ENCODE data around the gene SLC17A9. TPM values are rescaled to one million over a fixed set of nuclear protein-coding genes. Genes with fewer than 3 reads are reported as not detected.
"Not testable (repeated sequence)": the region's sequence is repeated elsewhere in the genome, so short reads cannot be mapped to it uniquely, and the experiment has no call there.

SLC17A9 gene
- total RNA-seq, 1 donor = 2.0 TPM

DNA sequence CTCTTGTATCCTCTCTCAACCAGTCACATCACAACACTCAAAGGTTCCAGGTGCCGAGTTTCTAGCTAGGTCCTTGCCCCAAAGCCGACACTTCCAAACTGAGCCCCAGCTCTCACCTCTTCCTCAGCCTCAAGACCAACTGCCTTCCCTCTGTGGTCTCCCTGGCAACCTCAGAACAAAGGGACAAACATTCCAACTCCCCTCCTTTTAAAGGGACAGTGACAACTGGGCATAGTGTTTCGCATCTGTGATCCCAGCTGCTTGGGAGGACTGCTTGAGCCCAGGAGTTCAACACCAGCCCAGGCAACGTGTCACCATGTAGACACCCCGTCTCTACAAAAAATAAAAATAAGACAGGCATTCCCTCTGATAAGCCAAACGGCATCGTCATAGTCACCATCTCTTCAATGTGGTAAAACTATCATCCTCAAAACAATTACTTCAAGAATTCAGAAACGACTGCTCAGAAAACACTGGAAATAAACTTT lies 37.5 kb upstream of the SLC17A9 start:
- Histone ChIP-seq H3K4me3 (ENCODE audit: low read length) (no peak overlapping the region), H3K4me1 (ENCODE audit: insufficient read depth, low read length) (peaks cover 59% of the 10 kb centered on the region), H3K9me3 (ENCODE audit: low read depth, low read length) (no peaks in the 10 kb centered on the region), H3K27me3 (ENCODE audit: insufficient read depth, low read length) (no peaks in the 10 kb centered on the region)

DNA sequence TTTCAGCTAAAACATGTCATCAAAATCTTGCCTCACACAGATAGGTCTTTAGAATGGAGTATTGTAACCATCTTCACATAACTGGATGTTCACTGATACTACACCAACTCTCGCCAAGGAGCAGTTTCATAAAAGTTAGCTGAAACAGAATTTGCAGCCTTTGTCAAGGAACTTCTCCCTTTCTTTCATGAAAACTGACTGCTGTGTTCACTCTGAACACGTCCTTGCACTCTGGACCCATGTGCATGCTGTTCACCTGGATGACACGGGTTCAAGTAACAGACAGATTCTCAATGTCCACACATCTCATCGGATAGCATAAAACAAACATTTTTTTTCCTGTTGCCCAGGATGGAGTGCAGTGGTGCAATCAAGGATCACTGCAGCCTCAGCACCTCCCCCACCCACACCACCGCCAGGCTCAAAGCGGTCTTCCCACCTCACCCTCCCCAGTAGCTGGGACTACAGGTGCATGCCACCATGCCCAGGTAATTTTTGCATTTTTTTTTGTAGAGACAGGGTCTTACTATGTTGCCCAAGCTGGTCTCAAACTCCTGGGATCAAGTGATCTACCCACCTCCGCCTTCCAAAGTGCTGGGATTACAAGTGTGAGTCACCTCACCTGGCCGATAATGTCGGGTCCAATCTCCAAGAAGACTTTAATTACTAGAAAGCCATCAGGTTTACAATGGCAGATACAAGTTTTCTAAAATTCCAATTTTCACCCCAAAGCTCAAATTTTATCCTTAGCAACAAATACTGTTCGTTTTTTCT lies 35.6 kb upstream of the SLC17A9 start:
- no peak overlapping the region for H3K4me3 ChIP-seq (ENCODE audit: low read length)
- H3K27me3 ChIP-seq (ENCODE audit: insufficient read depth, low read length) = no peaks in the 10 kb centered on the region
- peaks cover 76% of the 10 kb centered on the region for H3K4me1 ChIP-seq (ENCODE audit: insufficient read depth, low read length)
- no peaks in the 10 kb centered on the region for H3K9me3 ChIP-seq (ENCODE audit: low read depth, low read length)

DNA sequence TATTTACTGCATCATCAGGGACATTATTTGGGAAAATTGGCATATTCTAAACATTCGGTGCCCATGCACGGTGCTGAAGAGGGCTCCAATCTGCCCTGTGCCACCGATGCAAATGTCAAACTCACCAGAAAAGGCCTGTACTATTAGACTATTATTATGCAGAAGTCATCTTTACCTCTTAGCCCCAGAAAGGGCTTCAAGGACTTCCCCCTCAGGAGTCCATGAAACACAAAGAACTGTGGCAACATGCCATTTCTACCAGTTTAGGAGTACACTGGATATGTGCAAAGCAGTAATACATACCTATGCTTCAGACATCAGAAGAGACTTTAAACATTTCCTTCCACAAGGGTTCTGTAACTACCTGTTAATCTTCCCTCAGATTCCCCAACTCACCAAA lies 34.8 kb upstream of the SLC17A9 start:
- Histone ChIP-seq H3K27me3 (ENCODE audit: insufficient read depth, low read length) (no peaks in the 10 kb centered on the region), H3K4me3 (ENCODE audit: low read length) (no peak overlapping the region), H3K4me1 (ENCODE audit: insufficient read depth, low read length) (peaks cover 83% of the 10 kb centered on the region), H3K9me3 (ENCODE audit: low read depth, low read length) (no peaks in the 10 kb centered on the region)

DNA sequence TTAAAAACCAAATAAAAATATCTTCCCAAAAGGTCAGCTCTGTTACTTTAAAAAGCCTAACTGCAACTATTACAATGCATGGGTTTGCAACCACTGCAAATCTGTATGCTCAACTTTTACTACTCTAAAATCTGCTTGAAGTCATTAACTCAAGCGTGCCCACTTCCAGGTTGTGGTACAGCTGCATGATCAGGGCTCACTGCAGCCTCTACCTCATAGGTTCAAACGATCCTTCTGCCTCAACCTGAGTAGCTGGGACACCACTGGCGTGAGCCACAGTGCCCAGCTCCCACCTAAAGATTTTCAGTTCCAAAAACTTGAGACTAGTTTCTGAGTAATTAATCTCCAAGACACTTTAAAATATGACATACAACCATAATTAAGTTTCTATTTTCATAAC lies 34.4 kb upstream of the SLC17A9 start:
- Histone ChIP-seq H3K27me3 (ENCODE audit: insufficient read depth, low read length) (no peaks in the 10 kb centered on the region), H3K4me3 (ENCODE audit: low read length) (no peak overlapping the region), H3K9me3 (ENCODE audit: low read depth, low read length) (no peaks in the 10 kb centered on the region), H3K4me1 (ENCODE audit: insufficient read depth, low read length) (peaks cover 87% of the 10 kb centered on the region)

DNA sequence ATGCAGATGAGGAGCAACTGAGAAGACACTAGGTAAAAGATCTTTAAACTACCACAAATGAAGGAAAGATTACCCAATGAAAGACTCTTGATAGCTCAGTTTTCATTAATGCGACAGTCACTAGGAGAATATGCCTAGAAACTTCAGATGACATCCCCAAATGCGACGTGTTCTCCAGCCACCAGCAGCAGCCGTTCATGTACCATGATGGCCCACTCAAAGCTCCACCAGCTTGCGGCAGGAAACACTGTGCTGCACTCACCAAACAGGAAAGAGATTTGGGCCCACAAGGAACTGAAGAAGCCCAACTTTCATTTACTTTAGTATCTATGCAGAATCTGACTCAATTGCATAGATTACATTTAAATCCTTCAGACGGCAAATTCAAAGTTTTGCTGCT lies 33.7 kb upstream of the SLC17A9 start:
- Histone ChIP-seq H3K4me1 (ENCODE audit: insufficient read depth, low read length) (peaks cover 85% of the 10 kb centered on the region), H3K27me3 (ENCODE audit: insufficient read depth, low read length) (no peaks in the 10 kb centered on the region), H3K4me3 (ENCODE audit: low read length) (no peak overlapping the region), H3K9me3 (ENCODE audit: low read depth, low read length) (no peaks in the 10 kb centered on the region)

DNA sequence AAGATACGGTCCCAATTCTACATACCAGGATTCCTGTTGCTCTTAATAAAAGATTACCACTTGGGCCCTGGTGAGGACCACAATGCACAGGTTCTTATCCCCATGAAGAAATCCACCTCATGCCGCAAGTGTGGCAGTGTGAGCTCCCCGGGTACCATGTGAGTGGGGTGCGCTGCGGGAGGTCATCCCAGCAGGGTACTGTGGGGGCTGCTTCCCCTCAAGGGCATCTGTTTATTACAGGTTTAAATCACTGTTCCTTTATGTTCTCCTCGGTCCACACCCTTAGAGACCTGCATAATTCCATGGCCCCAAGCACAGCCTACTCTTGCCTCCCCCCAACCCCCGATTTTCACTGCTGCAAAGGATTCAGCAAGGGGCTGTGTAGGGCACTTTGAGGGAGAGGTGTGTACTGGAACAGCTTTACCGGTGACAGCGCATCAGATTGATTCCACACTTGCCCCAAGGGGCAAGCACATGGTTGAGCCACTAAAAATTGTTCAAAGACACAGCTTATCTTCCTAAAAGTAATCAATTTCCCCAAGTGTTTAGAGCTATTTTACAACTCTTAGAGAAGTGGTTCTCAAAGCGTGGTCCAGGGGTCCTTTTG lies 32.4 kb upstream of the SLC17A9 start:
- Histone ChIP-seq H3K9me3 (ENCODE audit: low read depth, low read length) (no peaks in the 10 kb centered on the region), H3K27me3 (ENCODE audit: insufficient read depth, low read length) (no peaks in the 10 kb centered on the region), H3K4me1 (ENCODE audit: insufficient read depth, low read length) (peaks cover 90% of the 10 kb centered on the region), H3K4me3 (ENCODE audit: low read length) (no peak overlapping the region)

DNA sequence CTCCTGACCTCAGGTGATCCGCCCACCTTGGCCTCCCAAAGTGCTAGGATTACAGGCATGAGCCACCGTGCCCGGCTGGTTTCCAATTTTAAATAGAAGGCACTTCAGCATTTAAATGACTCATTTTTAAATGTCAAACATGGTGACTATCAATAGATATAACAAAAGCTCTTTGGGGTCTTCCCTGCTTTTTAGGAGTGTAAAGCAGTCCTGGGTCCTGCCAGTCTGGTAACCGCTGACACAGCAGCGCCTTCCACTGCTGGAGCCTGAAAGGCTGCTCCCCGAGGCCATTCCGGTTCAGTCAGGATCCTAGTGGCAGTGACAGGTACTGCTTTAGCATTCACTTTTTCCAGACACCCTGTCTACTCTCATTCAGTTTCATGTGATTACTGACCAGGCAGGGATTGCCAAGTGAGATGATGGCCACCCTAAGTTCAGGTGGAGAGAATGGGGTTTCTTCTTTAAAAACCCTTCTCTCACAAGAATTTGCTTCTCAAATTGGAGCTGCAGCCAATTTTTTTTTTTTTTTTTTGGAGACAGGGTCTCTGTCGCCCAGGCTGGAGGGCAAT lies 31.3 kb upstream of the SLC17A9 start:
- Histone ChIP-seq H3K4me3 (ENCODE audit: low read length) (no peak overlapping the region), H3K27me3 (ENCODE audit: insufficient read depth, low read length) (no peaks in the 10 kb centered on the region), H3K9me3 (ENCODE audit: low read depth, low read length) (no peaks in the 10 kb centered on the region), H3K4me1 (ENCODE audit: insufficient read depth, low read length) (peaks cover 85% of the 10 kb centered on the region)

DNA sequence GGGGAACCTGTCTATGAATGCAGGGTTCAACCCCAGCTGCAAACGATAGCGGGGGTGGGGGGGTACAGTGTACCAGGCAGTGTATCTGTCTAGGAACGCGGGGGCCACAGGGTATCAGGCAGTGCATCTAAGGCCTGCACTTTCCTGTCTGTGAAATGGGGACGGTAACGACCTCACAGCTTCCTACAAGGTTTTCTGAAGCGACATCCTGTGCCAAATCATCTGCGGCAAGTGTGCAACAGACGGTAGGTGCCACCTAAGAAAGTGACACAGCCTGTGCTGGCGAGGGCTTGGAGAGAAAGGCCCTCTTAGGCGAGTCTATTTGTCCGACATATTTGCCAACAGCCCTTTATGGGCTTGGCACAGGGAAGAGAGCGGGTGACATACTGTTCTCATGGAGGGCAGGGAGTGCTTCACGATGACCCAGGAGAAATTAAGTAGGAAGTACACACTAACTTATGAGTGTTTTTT lies 30.0 kb upstream of the SLC17A9 start:
- H3K4me3 ChIP-seq (ENCODE audit: low read length) = no peak overlapping the region
- no peaks in the 10 kb centered on the region for H3K9me3 ChIP-seq (ENCODE audit: low read depth, low read length)
- peaks cover 83% of the 10 kb centered on the region for H3K4me1 ChIP-seq (ENCODE audit: insufficient read depth, low read length)
- no peaks in the 10 kb centered on the region for H3K27me3 ChIP-seq (ENCODE audit: insufficient read depth, low read length)

DNA sequence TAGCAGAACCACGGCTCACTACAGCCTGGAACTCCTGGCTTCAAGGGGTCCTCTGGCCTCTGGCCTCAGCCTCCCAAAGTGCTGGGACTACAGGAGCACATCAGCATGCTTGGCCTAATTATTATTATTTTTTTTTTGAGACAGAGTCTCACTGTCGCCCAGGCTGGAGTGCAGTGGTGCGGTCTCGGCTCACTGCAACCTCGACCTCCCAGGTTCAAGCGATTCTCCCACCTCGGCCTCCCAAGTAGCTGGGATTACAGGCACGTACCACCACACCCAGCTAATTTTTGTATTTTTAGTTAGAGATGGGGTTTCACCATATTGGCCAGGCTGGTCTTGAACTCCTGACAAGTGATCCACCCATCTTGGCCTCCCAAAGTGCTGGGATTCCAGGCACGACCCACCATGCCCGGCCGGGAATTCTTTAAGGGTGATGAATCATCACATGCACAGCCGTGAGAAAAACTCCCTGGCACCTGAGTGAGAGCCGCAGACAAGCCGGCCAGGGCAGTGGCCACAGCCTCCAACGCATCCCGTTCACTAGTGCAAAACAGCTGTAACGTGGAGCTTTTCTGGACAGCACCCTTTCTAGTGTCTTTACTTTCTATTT lies 29.3 kb upstream of the SLC17A9 start:
- not testable (repeated sequence) for H3K9me3 ChIP-seq (ENCODE audit: low read depth, low read length); H3K4me3 ChIP-seq (ENCODE audit: low read length)

DNA sequence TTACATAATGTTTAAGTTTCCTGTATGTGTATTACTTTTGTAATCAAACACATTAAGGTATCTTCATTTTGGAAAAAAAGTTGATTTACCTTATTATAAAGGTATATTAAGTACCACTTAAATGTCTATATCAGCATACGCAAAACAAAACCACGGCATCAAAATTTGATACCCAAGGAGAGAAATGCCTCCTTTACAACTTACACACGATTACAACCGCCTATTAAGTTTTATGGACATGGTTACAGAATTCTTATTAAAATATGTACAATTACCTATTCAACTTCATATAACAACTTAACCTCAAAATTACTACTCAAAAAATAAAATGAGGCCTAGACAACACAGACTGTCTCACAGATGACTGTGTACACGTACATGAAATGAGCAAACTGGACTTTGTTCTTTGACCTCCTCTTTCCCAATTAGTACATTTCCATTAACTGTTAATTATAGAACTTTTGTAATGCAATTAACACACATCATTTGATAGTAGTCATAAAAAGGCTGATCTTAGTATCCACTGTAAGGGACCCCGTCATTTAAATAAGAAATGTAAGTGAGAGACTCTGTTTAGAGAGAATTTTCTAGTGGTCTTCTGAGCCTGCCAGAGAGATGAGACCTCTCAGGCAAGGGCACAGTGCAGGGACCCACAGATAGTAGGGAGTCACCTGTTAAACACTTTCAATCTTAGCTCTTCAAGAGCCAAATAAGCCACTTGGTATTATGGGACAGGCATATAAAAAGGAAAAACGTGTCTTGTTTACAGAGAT lies 28.7 kb upstream of the SLC17A9 start:
- H3K27me3 ChIP-seq (ENCODE audit: insufficient read depth, low read length) = no peaks in the 10 kb centered on the region
- peaks cover 83% of the 10 kb centered on the region for H3K4me1 ChIP-seq (ENCODE audit: insufficient read depth, low read length)
- no peak overlapping the region for H3K4me3 ChIP-seq (ENCODE audit: low read length)
- H3K9me3 ChIP-seq (ENCODE audit: low read depth, low read length) = no peaks in the 10 kb centered on the region

More for the DNA sequence above, 29.3 kb upstream of the SLC17A9 start:
- H3K4me1 ChIP-seq (ENCODE audit: insufficient read depth, low read length) = peaks cover 83% of the 10 kb centered on the region
- not testable (repeated sequence) for H3K27me3 ChIP-seq (ENCODE audit: insufficient read depth, low read length)

DNA sequence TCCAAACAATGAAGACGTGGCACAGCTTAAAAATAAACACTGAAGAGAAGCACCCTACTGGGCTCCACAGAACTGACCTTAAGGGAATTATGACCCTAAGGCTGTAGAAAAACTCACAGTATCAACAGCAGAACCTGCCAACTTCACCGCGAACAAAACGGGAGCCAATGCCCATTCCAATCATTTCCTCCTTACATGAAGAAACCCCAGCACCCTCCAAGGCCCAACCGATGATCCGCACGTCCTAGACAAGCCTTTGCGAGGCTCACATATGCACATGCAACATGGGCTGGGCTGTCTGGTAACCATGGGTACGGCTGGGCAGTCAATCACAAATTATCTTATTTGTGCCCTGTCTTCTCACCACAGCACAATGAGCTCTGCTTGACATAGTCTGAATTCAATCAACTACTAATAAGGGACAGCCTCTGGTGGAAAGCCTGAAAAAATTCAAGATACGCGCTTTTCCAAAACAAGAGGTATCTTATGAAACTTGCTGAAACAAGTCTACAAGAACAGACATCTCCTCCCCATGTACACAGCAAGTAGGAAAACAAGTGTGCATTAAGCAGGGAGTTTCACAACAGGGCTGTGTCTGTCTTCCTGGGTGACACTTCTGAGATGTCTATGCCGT lies 27.9 kb upstream of the SLC17A9 start:
- Histone ChIP-seq H3K27me3 (ENCODE audit: insufficient read depth, low read length) (no peaks in the 10 kb centered on the region), H3K4me3 (ENCODE audit: low read length) (peak overlapping the region; percentile 94), H3K9me3 (ENCODE audit: low read depth, low read length) (no peaks in the 10 kb centered on the region), H3K4me1 (ENCODE audit: insufficient read depth, low read length) (peaks cover 76% of the 10 kb centered on the region)

DNA sequence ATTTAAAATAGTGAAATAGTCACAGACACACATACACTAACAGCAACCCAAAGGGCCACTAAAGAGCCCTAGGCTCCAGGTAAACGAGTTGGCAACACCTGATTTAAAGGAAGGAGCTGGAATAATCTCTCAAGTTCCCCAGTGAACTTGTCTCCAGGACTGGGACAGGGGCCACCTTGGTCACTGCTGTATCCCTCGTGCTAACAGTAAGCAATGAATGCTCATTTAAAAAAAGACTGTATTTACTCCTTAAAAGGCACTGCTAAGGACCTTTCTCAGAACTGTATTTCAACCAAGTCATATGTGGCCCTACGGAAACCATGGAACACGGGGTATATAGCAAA lies 27.5 kb upstream of the SLC17A9 start:
- Histone ChIP-seq H3K27me3 (ENCODE audit: insufficient read depth, low read length) (no peaks in the 10 kb centered on the region), H3K4me1 (ENCODE audit: insufficient read depth, low read length) (peaks cover 76% of the 10 kb centered on the region), H3K9me3 (ENCODE audit: low read depth, low read length) (no peaks in the 10 kb centered on the region), H3K4me3 (ENCODE audit: low read length) (peak overlapping the region; percentile 94)

DNA sequence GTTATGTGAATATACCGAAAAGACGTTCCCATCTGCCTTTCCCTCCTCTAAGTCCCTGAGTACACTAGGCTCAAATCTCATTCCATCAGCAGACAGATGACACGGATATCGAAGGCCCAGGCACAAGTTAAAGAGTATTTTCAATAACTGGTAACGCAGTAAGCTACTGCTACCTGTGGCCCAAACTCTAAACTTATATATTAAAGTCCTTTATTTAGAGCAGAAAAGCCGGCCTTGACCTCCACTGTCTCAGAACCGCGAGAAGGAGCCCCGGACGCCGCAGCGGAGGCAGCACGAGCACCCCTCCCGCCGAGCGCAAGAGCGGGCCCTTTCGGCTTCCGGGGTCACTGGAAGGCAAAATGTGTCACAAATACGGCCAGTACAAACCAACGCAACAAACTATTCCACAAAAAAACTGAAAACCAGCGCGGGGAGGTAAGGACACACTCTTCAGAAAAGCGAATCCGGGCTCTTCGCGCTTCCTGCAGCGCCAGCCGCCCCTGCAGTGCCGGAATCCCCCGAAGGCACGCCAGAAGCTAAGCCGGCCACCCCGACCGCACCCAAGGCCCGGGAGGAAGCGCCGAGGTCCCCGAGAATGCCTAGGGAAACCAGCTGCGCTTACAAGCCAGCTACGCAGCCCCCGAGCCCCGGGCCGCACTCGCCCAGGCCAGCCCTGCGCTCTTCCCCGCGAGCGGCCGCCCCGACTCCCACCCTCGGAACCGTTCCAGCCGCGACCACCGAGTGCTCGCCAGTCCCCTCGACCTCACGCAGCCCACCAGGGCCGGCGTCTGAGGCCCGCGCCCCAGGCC lies 26.9 kb upstream of the SLC17A9 start:
- H3K9me3 ChIP-seq (ENCODE audit: low read depth, low read length) = no peaks in the 10 kb centered on the region
- H3K4me1 ChIP-seq (ENCODE audit: insufficient read depth, low read length) = peaks cover 74% of the 10 kb centered on the region
- H3K4me3 ChIP-seq (ENCODE audit: low read length) = peak overlapping the region; percentile 94
- H3K27me3 ChIP-seq (ENCODE audit: insufficient read depth, low read length) = no peaks in the 10 kb centered on the region
